HUES6 (cell line): Measurements from ENCODE around the gene ZSWIM4.
A peak's percentile ranks its signal among the peaks of the same experiment; 100 is the strongest.
"Not testable (repeated sequence)": the region's sequence is repeated elsewhere in the genome, so short reads cannot be mapped to it uniquely, and the experiment has no call there.

Experiments
- H3K27ac ChIP-seq: 2 replicates; pipeline ENCODE4 v1.7.0; 2013; ENCODE audit warnings: low read depth, mild to moderate bottlenecking, low read length, inconsistent platforms
- H3K27me3 ChIP-seq: 2 replicates; pipeline ENCODE4 v1.6.1; 2013; ENCODE audit warnings: low read length; ENCODE audit not compliant: control insufficient read depth, insufficient read depth
- H3K36me3 ChIP-seq: 2 replicates; pipeline ENCODE4 v1.6.1; 2013; ENCODE audit warnings: low read length; ENCODE audit not compliant: control insufficient read depth, insufficient read depth
- H3K4me1 ChIP-seq: 2 replicates; pipeline ENCODE4 v1.6.1; 2013; ENCODE audit warnings: low read length; ENCODE audit not compliant: control insufficient read depth, insufficient read depth
- H3K4me3 ChIP-seq: 2 replicates; pipeline ENCODE4 v1.5.1; 2013; ENCODE audit warnings: low read depth, low read length
- H3K9ac ChIP-seq: one replicate; pipeline ENCODE4 v1.6.1; 2013; ENCODE audit warnings: mild to moderate bottlenecking, low read length
- H3K9me3 ChIP-seq: 2 replicates; pipeline ENCODE4 v1.6.1; 2013; ENCODE audit warnings: low read depth, low read length; ENCODE audit not compliant: control insufficient read depth, insufficient read depth

ZSWIM4 gene

GRCh38 chr19:13794757-13795589, at the start of gene ZSWIM4:
TSS of gene ZSWIM4 (plus strand) at chr19:13795443. CDS start at chr19:13795649, 206 bp downstream.
- H3K4me3 ChIP-seq = peak within 1 kb of the TSS; percentile 89
- H3K27me3 ChIP-seq = no peaks in the 10 kb centered on the region
- 0 out of 2 replicates have a peak, but pooled peaks cover 4% of the 10 kb centered on the region for H3K36me3 ChIP-seq
- H3K27ac ChIP-seq = peak within 1 kb of the TSS; percentile 71; the same call in 1 of the 2 replicates
- no peaks in the 10 kb centered on the region for H3K9me3 ChIP-seq
- peak within 1 kb of the TSS; percentile 68 for H3K9ac ChIP-seq
- H3K4me1 ChIP-seq = peaks cover 6% of the 10 kb centered on the region; the same call in 1 of the 2 replicates

- no peak overlapping the region for H3K27ac ChIP-seq
- peak overlapping the region; percentile 65; the same call in 1 of the 2 replicates for H3K4me3 ChIP-seq
- H3K9ac ChIP-seq = no peak overlapping the region
- peaks cover 7% of the 10 kb centered on the region for H3K36me3 ChIP-seq
- peaks cover 2% of the 10 kb centered on the region; the same call in 1 of the 2 replicates for H3K9me3 ChIP-seq
- peaks cover 9% of the 10 kb centered on the region; the same call in 1 of the 2 replicates for H3K4me1 ChIP-seq
- no peaks in the 10 kb centered on the region for H3K27me3 ChIP-seq
Observed at GRCh38 chr19:13747098-13747453, 48.2 kb upstream of the ZSWIM4 start.

GRCh38 chr19:13748169-13748828, 46.9 kb upstream of the ZSWIM4 start:
- no peaks in the 10 kb centered on the region for H3K27me3 ChIP-seq
- peak overlapping the region; percentile 65 for H3K4me3 ChIP-seq
- H3K36me3 ChIP-seq = peaks cover 14% of the 10 kb centered on the region
- peak overlapping the region; percentile 57 for H3K9ac ChIP-seq
- H3K27ac ChIP-seq = peak overlapping the region; percentile 43; the same call in 1 of the 2 replicates
- H3K9me3 ChIP-seq = peaks cover 2% of the 10 kb centered on the region; the same call in 1 of the 2 replicates
- peaks cover 5% of the 10 kb centered on the region; the same call in 1 of the 2 replicates for H3K4me1 ChIP-seq

- no peak overlapping the region for H3K4me3 ChIP-seq
- H3K27me3 ChIP-seq = no peaks in the 10 kb centered on the region
- peaks cover 5% of the 10 kb centered on the region; the same call in 1 of the 2 replicates for H3K4me1 ChIP-seq
- no peak overlapping the region for H3K27ac ChIP-seq
- peaks cover 38% of the 10 kb centered on the region for H3K36me3 ChIP-seq
- H3K9me3 ChIP-seq = peaks cover 2% of the 10 kb centered on the region; the same call in 1 of the 2 replicates
- H3K9ac ChIP-seq = no peak overlapping the region
Observed at GRCh38 chr19:13751436-13751835, 43.8 kb upstream of the ZSWIM4 start.

- H3K9me3 ChIP-seq, H3K4me1 ChIP-seq, H3K27me3 ChIP-seq, H3K9ac ChIP-seq, H3K27ac ChIP-seq, H3K4me3 ChIP-seq: not testable (repeated sequence)
- H3K36me3 ChIP-seq = peaks cover 59% of the 10 kb centered on the region
Observed at GRCh38 chr19:13753622-13754021, 41.6 kb upstream of the ZSWIM4 start.

GRCh38 chr19:13756210-13756609, 39.0 kb upstream of the ZSWIM4 start:
- H3K36me3 ChIP-seq = peaks cover 79% of the 10 kb centered on the region
- H3K4me1 ChIP-seq = no peaks in the 10 kb centered on the region

GRCh38 chr19:13757805-13758772, 37.2 kb upstream of the ZSWIM4 start:
- peaks cover 76% of the 10 kb centered on the region for H3K36me3 ChIP-seq
- H3K27me3 ChIP-seq = no peaks in the 10 kb centered on the region
- no peak overlapping the region for H3K4me3 ChIP-seq
- no peak overlapping the region for H3K9ac ChIP-seq
- H3K4me1 ChIP-seq = no peaks in the 10 kb centered on the region
- no peaks in the 10 kb centered on the region for H3K9me3 ChIP-seq
- no peak overlapping the region for H3K27ac ChIP-seq

More at GRCh38 chr19:13756210-13756609, 39.0 kb upstream of the ZSWIM4 start:
- Histone ChIP-seq H3K9me3 (no peaks in the 10 kb centered on the region), H3K27ac (no peak overlapping the region), H3K27me3 (no peaks in the 10 kb centered on the region), H3K4me3 (no peak overlapping the region), H3K9ac (no peak overlapping the region)

GRCh38 chr19:13758795-13759194, 36.4 kb upstream of the ZSWIM4 start:
- peaks cover 76% of the 10 kb centered on the region for H3K36me3 ChIP-seq
- no peaks in the 10 kb centered on the region for H3K4me1 ChIP-seq
- no peaks in the 10 kb centered on the region for H3K27me3 ChIP-seq
- H3K9me3 ChIP-seq = no peaks in the 10 kb centered on the region
- no peak overlapping the region for H3K4me3 ChIP-seq
- H3K27ac ChIP-seq = no peak overlapping the region
- H3K9ac ChIP-seq = no peak overlapping the region

- Histone ChIP-seq H3K4me1 (peaks cover 10% of the 10 kb centered on the region; the same call in 1 of the 2 replicates), H3K9ac (no peak overlapping the region), H3K4me3 (no peak overlapping the region), H3K27ac (no peak overlapping the region), H3K36me3 (peaks cover 55% of the 10 kb centered on the region), H3K9me3 (no peaks in the 10 kb centered on the region), H3K27me3 (no peaks in the 10 kb centered on the region)
Observed at GRCh38 chr19:13761423-13761822, 33.8 kb upstream of the ZSWIM4 start.

- no peaks in the 10 kb centered on the region for H3K27me3 ChIP-seq
- no peak overlapping the region for H3K4me3 ChIP-seq
- no peak overlapping the region for H3K9ac ChIP-seq
- peaks cover 10% of the 10 kb centered on the region; the same call in 1 of the 2 replicates for H3K4me1 ChIP-seq
- H3K36me3 ChIP-seq = peaks cover 43% of the 10 kb centered on the region
- H3K27ac ChIP-seq = no peak overlapping the region
- no peaks in the 10 kb centered on the region for H3K9me3 ChIP-seq
Observed at GRCh38 chr19:13762635-13763235, 32.5 kb upstream of the ZSWIM4 start.
